ENCODE measurements around the gene FRMD8.
"Not testable (repeated sequence)": the region's sequence is repeated elsewhere in the genome, so short reads cannot be mapped to it uniquely, and the experiment has no call there.

FRMD8 gene

GRCh38 chr11:65437436-65438227, 51.2 kb downstream of the FRMD8 start:
- no peak for DNase-seq

DNA sequence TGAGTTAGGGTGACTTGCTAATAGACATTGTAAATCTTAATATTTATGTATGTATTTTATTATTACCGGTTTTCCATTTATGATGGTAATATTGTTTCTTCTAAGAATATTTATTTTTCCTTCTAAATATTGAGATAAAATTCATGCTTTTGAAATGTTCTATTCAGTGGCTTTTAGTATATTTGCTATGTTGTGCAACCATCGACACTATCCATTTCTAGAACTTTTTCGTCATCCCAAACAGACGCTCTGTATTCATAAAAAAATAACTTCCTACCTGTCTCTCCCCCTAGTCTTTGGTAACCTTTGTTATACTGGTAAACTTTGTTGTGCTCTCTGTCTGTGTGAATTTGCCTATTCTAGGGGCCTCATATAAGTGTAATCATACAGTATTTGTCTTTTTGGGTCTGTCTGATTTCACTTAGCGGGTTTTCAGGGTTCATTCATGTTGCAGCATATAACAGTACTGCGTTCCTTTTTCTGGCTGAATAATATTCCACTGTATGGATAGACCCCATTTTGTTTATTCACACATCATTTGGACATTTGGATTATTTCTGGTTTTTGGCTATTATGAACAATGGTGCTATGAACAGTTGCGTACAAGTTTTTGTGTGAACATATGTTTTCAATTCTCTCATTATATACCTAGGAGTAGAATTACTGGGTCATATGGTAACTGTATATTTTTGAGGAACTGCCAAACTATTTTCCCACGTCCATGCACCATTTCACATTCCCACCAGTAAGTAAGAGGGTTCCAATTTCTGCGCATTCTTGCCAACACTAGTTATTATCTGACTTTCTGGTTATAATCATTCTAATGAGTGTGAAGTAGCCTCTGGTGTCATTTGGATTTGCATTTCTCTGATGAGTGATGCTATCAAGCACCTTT, 52.1 kb downstream of the FRMD8 start:
- no peak for DNase-seq

- no peak for DNase-seq
Observed at GRCh38 chr11:65439331-65440181, 53.1 kb downstream of the FRMD8 start.

GRCh38 chr11:65440831-65441499, 54.5 kb downstream of the FRMD8 start:
- no peak for DNase-seq

DNA sequence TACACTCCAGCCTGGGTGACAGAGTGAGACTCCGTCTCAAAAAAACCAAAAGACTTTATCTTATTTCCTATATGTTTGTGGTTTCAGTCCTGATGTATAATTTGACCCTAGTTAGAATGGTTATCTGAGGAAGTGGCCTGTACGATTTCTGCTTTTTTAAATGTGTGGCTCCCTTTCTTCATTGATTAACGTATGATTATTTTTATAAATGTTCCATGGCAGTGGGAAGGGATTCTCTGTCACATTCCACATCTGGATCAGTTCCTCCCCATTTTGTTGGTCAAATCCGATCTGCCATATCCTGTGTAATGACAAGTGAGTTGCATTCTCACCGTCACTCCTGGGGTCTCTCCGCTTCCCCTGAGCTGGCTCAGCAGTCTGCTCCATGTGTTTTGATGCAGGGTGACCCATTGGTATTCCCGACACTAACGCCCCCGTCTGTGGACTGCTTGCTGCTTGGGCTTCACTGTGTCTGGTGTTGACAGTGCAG, 56.5 kb downstream of the FRMD8 start:
- no peak for DNase-seq

- DNase-seq: no peak
Observed at GRCh38 chr11:65444314-65445051, 58.0 kb downstream of the FRMD8 start.

DNA sequence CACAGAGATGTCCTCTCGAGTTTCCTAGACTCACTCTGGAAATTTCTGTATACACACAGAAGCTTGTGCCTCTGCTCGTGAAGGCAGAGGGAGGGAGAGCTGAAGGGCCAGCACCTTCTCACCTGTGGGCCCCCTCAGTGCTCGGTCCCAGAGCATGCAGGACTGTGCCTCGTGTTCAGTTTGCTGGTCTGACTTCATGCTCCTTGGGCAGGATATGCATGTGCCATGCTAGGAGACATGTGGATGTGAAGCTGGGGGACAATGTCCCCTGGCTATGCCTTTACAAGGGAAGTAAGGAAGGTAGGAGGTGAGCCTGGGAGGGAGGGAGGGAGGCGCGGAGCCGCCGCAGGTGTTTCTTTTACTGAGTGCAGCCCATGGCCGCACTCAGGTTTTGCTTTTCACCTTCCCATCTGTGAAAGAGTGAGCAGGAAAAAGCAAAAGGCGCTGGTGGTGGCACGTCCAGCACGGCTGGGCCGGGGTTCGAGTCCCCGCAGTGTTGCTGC, 58.7 kb downstream of the FRMD8 start:
- DNase-seq: no peak

GRCh38 chr11:65445604-65446445, 59.4 kb downstream of the FRMD8 start:
- no peak for DNase-seq

GRCh38 chr11:65446446-65447277, 60.2 kb downstream of the FRMD8 start:
- no peak for DNase-seq

- DNase-seq: no peak
Observed at GRCh38 chr11:65448074-65448417, 61.6 kb downstream of the FRMD8 start.

GRCh38 chr11:65448418-65449105, 62.1 kb downstream of the FRMD8 start:
- no peak for DNase-seq

DNA sequence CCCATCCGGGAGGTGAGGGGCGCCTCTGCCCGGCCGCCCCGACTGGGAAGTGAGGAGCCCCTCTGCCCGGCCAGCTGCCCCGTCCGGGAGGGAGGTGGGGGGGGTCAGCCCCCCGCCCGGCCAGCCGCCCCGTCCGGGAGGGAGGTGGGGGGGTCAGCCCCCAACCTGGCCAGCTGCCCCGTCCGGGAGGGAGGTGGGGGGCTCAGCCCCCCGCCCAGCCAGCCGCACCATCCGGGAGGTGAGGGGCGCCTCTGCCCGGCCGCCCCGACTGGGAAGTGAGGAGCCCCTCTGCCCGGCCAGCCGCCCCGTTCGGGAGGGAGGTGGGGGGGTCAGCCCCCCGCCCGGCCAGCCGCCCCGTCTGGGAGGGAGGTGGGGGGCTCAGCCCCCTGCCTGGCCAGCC, 64.9 kb downstream of the FRMD8 start:
- DNase-seq: not testable (repeated sequence)

GRCh38 chr11:65452259-65452658, 65.8 kb downstream of the FRMD8 start:
- not testable (repeated sequence) for DNase-seq

DNA sequence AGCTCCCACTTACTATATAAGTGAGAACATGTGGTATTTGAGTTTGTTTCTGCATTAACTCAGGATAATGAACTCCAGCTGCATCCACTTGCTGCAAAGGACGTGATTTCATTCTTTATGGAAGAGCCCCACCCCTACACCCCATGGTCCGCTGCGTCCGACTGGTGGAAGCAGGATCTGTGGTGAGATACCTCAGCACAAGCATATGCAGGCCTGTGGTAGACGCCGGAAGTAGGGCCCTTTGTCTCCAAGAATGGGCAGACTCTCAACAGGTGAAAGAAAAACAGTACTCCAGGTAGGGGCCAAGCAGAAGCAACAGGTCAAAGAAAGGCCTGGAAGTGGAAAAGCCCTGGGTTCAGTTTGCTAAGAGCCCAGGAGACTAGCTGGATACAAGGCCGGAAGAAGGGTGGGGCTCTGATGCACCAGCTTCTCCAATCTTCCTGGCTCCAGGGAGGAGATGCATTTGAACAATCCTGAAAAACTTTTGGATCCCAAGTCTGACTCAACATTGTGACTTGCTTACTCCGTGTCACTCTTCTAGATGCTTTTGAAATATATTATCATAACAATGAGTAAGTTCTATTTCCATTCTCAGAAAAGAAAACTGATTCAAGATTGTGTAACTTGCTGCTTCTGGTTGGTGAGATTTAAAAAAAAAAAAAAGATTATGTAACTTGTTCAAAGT, 66.5 kb downstream of the FRMD8 start:
- DNase-seq: no peak

GRCh38 chr11:65454311-65454695, 67.9 kb downstream of the FRMD8 start:
- no peak for DNase-seq

GRCh38 chr11:65454696-65455456, 68.4 kb downstream of the FRMD8 start:
- peak; percentile 98 for DNase-seq

- no peak for DNase-seq
Observed at GRCh38 chr11:65456418-65456817, 70.0 kb downstream of the FRMD8 start.
